Subcutaneous abdominal adipose tissue (tissue), 5 donors: Measurements from ENCODE around the gene SENP3.

Experiments
- H3K27ac ChIP-seq: one replicate; pipeline ENCODE4 v1.7.0; 2013; ENCODE audit warnings: low read depth, mild to moderate bottlenecking, inconsistent platforms, low read length, moderate library complexity
- H3K27me3 ChIP-seq, 5 donors: one replicate each; pipeline ENCODE4 v1.7.0; 2013; ENCODE audit warnings: low read length in 5 of 5, inconsistent platforms in 1 of 5; ENCODE audit not compliant: control insufficient read depth in 5 of 5, insufficient read depth in 4 of 5
- H3K36me3 ChIP-seq, 5 donors: one replicate each; pipeline ENCODE4 v1.7.0; 2013; ENCODE audit warnings: low read length in 5 of 5; ENCODE audit not compliant: control insufficient read depth in 5 of 5, insufficient read depth in 5 of 5
- H3K4me1 ChIP-seq, 5 donors: one replicate each; pipeline ENCODE4 v1.7.0; 2013; ENCODE audit warnings: low read length in 5 of 5, mild to moderate bottlenecking in 3 of 5, moderate library complexity in 1 of 5; ENCODE audit not compliant: control insufficient read depth in 5 of 5, insufficient read depth in 5 of 5
- H3K4me3 ChIP-seq, 5 donors: one replicate each; pipeline ENCODE4 v1.7.0; 2013; ENCODE audit warnings: low read length in 5 of 5, low read depth in 1 of 5
- H3K9ac ChIP-seq, 5 donors: one replicate each; pipeline ENCODE4 v1.7.0; 2013; ENCODE audit warnings: low read length in 5 of 5, mild to moderate bottlenecking in 4 of 5, moderate library complexity in 3 of 5
- H3K9me3 ChIP-seq, 5 donors: one replicate each; pipeline ENCODE4 v1.7.0; 2013; ENCODE audit warnings: low read length in 5 of 5; ENCODE audit not compliant: control insufficient read depth in 5 of 5
- donor health status: healthy.
- donor health status: healthy.
- donor health status: healthy.
- donor health status: healthy.
- donor health status: healthy.

Gene SENP3

GRCh38 chr17:7555320-7555948 lies 6.3 kb upstream of the SENP3 start:
- Histone ChIP-seq H3K9ac (no peak overlapping the region), H3K4me1 (peaks cover 8 to 59% (median 40%) of the 10 kb centered on the region in 5 donors), H3K27ac (no peak overlapping the region)

GRCh38 chr17:7556627-7557026 lies 5.1 kb upstream of the SENP3 start:
- no peak overlapping the region for H3K27ac ChIP-seq
- H3K27me3 ChIP-seq: no peaks in the 10 kb centered on the region
- peak overlapping the region in 1 of 5 donors; percentile 76 for H3K9ac ChIP-seq
- no peaks in the 10 kb centered on the region for H3K9me3 ChIP-seq
- H3K36me3 ChIP-seq: peaks cover 0 to 15% (median 5%) of the 10 kb centered on the region in 5 donors
- H3K4me1 ChIP-seq: peaks cover 8 to 66% (median 50%) of the 10 kb centered on the region in 5 donors
- no peak overlapping the region for H3K4me3 ChIP-seq

More at GRCh38 chr17:7555320-7555948, 6.3 kb upstream of the SENP3 start:
- H3K4me3 ChIP-seq: no peak overlapping the region
- H3K27me3 ChIP-seq: no peaks in the 10 kb centered on the region
- H3K36me3 ChIP-seq: peaks cover 0 to 27% (median 14%) of the 10 kb centered on the region in 5 donors
- H3K9me3 ChIP-seq: no peaks in the 10 kb centered on the region

GRCh38 chr17:7557147-7557764 lies 4.5 kb upstream of the SENP3 start:
- H3K9me3 ChIP-seq: no peaks in the 10 kb centered on the region
- no peaks in the 10 kb centered on the region for H3K27me3 ChIP-seq
- peak overlapping the region; percentile 76 to 88 (median 81) for H3K9ac ChIP-seq
- H3K4me1 ChIP-seq: peaks cover 8 to 69% (median 51%) of the 10 kb centered on the region in 5 donors
- peak overlapping the region; percentile 94 for H3K27ac ChIP-seq
- peak overlapping the region in 1 of 5 donors; percentile 79 for H3K4me3 ChIP-seq
- peaks cover 0 to 15% (median 5%) of the 10 kb centered on the region in 5 donors for H3K36me3 ChIP-seq

- H3K27ac ChIP-seq: peak overlapping the region; percentile 94
- peaks cover 11 to 76% (median 58%) of the 10 kb centered on the region in 5 donors for H3K4me1 ChIP-seq
- no peaks in the 10 kb centered on the region for H3K9me3 ChIP-seq
- H3K27me3 ChIP-seq: no peaks in the 10 kb centered on the region
- peak overlapping the region; percentile 55 to 79 (median 77) for H3K4me3 ChIP-seq
- H3K9ac ChIP-seq: peak overlapping the region; percentile 76 to 88 (median 81)
- H3K36me3 ChIP-seq: peaks cover 0 to 15% (median 5%) of the 10 kb centered on the region in 5 donors
These were observed 3.8 kb upstream of the SENP3 start for GRCh38 chr17:7557775-7558543.

- Histone ChIP-seq H3K4me3 (peak within 1 kb of the TSS; percentile 55 to 79 (median 77)), H3K9ac (peak within 1 kb of the TSS; percentile 76 to 88 (median 81)), H3K36me3 (peaks cover 0 to 15% (median 6%) of the 10 kb centered on the region in 5 donors), H3K9me3 (no peaks in the 10 kb centered on the region), H3K4me1 (peaks cover 11 to 78% (median 64%) of the 10 kb centered on the region in 5 donors), H3K27me3 (no peaks in the 10 kb centered on the region), H3K27ac (peak within 1 kb of the TSS; percentile 97)
These were observed 3.0 kb upstream of the SENP3 start, which contains the start of gene TNFSF13 for GRCh38 chr17:7558544-7559319. Gene TNFSF13, plus strand, starts transcription at chr17:7558750. Its CDS starts 290 bp downstream, at chr17:7559040.

- Histone ChIP-seq H3K9me3 (no peaks in the 10 kb centered on the region), H3K27ac (peak overlapping the region; percentile 97), H3K4me3 (peak overlapping the region; percentile 55 to 79 (median 72)), H3K9ac (peak overlapping the region in 4 of 5 donors; percentile 63 to 88 (median 81)), H3K36me3 (peaks cover 0 to 19% (median 6%) of the 10 kb centered on the region in 5 donors), H3K27me3 (no peaks in the 10 kb centered on the region), H3K4me1 (peaks cover 11 to 80% (median 68%) of the 10 kb centered on the region in 5 donors)
These were observed 2.2 kb upstream of the SENP3 start for GRCh38 chr17:7559320-7560171.

- no peaks in the 10 kb centered on the region for H3K27me3 ChIP-seq
- peak overlapping the region; percentile 61 to 79 (median 75) for H3K4me3 ChIP-seq
- H3K9me3 ChIP-seq: no peaks in the 10 kb centered on the region
- peak overlapping the region in 4 of 5 donors; percentile 17 to 96 (median 76) for H3K9ac ChIP-seq
- peak overlapping the region; percentile 97 for H3K27ac ChIP-seq
- peaks cover 11 to 77% (median 68%) of the 10 kb centered on the region in 5 donors for H3K4me1 ChIP-seq
- H3K36me3 ChIP-seq: peaks cover 0 to 27% (median 14%) of the 10 kb centered on the region in 5 donors
These were observed 1.3 kb upstream of the SENP3 start for GRCh38 chr17:7560172-7561027.

GRCh38 chr17:7561028-7561575 lies 617 bp upstream of the SENP3 start:
- H3K27me3 ChIP-seq: no peaks in the 10 kb centered on the region

More at GRCh38 chr17:7561028-7561575, 617 bp upstream of the SENP3 start:
- H3K4me1 ChIP-seq: peaks cover 11 to 74% (median 68%) of the 10 kb centered on the region in 5 donors
- no peaks in the 10 kb centered on the region for H3K9me3 ChIP-seq
- H3K9ac ChIP-seq: peak overlapping the region; percentile 73 to 96 (median 87)
- peak overlapping the region; percentile 72 to 86 (median 78) for H3K4me3 ChIP-seq
- peaks cover 0 to 34% (median 19%) of the 10 kb centered on the region in 5 donors for H3K36me3 ChIP-seq
- peak overlapping the region; percentile 97 for H3K27ac ChIP-seq
